ENCODE data around the gene C17orf78.
"Not testable (repeated sequence)": the region's sequence is repeated elsewhere in the genome, so short reads cannot be mapped to it uniquely, and the experiment has no call there.

Gene C17orf78

GRCh38 chr17:37375706-37376105 lies at the start of gene C17orf78:
C17orf78 (plus strand) TSS chr17:37375985; CDS start chr17:37376093, 108 bp downstream.
- no peak for DNase-seq

DNA sequence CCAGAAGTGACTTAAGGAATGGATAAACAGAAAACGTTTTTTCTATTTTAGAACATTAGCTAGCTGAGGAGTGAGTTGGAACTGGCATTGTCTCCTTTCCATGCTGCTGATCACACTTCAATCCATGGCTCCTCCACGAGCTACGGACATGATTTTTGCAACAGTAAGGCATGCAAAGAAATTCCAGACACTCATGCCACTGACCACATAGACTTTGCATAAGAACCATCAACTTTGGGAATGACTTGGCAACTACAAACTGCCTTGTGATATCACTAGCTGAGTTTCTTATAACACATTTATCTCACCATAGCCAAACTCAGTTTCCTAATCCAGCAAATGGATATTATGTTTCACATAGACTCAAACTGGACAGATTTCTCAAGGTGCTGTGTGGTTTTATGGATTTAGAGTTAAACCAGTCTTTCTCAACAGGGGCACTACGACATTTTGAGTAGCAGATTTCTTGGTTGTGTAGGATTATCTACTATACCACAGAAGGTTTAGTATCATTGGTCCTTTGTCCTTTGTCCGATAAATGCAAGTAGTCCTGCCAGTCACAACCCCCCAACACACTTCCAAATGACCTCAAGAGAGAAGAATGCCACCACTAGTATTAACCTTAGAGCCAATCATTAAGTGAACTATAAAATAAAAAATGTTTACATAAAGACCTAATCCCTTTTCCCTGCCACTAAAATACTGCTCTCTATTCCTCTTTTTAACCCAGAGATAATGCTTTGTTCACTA lies 48.3 kb upstream of the C17orf78 start:
- no peak for DNase-seq

DNA sequence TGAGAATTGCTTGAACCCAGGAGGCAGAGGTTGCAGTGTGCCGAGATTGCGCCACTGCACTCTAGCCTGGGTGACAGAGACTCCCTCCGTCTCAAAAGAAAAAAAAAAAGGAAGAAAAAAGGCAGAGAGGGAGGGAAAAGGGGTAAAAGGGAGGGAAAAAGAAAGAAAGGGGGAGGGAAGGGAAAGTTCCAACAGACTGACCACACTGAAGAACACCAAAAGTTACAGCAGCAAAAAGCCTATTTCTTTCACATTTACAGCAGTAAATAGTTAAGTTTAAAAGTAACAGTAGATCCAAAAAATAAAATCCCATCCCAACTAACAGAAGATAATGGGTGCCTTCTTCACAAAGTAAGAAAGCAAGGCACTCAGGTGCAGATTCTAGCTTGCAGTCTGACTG lies 36.9 kb upstream of the C17orf78 start:
- no peak for DNase-seq

GRCh38 chr17:37339321-37339720 lies 36.5 kb upstream of the C17orf78 start:
- no peak for DNase-seq

GRCh38 chr17:37340804-37341203 lies 35.0 kb upstream of the C17orf78 start:
- DNase-seq = no peak

DNA sequence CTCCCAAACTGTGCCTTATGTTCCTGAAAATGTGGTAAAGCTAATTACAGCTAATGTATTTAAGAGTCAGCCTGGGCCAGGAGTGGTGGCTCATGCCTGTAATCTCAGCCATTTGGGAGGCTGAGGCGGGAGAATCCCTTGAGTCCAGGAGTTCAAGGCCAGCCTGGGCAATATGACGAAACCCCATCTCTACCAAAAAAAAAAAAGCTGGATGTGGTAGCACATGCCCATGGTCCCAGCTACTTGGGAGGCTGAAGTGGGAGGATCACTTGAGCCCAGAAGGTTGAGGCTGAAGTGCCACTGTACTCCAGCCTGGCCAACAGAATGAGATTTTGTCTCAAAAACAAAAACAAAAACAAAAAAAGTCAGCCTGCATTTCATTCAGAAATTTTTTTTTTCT lies 33.2 kb upstream of the C17orf78 start:
- DNase-seq = no peak

DNA sequence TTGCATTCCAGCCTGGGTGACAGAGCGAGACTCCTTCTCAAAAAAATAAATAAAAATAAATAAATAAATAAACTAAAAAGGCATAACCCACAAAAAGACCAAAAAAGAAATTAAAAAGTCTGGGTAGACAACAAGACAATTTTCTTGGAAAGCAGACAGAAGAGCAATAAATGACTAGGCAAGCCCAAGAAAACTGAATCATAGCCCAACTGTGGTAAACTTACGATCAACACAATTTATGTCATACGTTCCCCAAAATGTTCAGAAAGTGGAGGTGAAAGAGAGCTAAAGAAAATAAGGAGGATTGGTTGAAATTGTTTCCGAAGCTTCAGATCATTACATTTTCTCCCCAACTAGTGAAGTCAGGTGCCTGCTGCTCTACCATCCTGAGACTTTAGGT lies 31.3 kb upstream of the C17orf78 start:
- DNase-seq = no peak

GRCh38 chr17:37346863-37347402 lies 28.9 kb upstream of the C17orf78 start:
- not testable (repeated sequence) for DNase-seq

- not testable (repeated sequence) for DNase-seq
Observed at GRCh38 chr17:37356796-37357569, 18.8 kb upstream of the C17orf78 start.

DNA sequence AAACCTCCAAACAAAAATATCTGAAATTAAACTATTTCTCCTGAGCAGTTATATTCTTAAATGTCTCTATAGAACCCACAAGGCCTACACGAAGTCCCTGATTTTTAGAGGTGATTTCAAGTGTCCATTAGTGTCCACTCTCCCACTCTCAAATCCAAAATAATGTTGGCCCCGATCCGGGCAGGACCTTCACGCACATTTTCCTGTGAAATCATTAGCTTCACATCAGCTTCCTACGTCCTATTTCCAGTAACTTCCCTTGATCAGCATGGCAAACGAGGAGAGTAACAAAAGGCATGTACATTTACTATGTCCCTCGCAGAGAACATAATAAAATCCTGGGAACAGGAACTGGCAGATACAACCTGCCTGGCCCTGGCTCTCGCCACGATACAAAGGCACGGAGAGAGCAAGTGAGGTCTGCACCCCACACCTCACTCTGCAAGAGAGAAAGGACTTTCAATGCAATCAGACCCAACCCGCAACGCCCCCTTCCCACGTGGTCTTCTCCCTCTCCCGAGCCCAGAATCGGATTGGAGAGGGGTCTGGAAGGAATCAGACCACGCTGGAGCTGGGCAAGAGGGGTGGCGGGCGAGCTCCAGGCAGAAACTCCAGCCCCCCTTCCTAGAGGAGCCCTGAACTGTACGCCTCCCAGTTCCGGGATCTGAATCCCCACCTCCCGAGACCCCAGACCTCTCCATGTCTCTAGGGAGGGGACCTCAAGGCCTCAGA lies 17.5 kb upstream of the C17orf78 start:
- DNase-seq = peak; percentile 7

DNA sequence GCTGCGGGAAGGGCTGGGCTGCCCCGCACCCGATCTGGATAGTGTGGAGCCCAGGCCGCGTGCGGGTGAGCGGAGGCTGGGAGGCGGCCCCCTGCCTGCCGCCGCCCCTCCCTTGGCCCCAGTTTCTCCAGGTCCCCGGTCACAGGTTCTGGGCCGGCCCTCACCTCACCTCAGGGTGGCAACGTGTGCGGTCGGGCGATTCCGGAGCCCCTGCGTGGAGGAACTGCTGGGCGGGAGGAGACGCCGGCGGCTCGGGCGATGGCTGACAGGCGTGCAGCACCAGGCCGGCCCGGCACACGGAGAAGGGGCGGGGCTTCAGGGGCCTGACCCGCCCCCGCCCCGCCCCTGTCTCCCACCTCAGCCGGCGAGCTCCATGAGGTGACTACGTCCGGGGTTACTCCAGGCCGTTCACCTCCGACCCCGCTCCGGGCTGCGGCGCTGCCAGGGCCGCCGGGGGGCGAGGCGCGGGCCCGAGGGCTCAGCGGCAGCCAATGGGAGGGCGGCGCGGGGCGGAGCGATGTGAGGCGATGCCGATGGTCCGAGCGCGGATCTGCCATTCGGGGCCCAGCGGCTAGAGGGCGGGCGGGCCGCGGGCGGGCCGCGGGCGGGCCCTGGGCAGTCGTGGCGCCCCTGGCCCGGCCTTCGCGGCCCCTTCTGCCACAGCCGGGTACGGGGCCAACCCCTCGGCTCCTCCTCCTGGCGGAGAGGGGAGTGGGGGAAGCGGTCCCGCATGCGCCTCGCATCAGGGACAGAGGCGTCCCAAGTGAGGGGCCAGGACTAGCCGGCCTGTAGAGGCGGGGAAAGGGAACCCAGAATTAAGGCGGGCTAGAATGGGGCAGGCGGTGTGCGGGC lies 16.7 kb upstream of the C17orf78 start:
- peak; percentile 32 for DNase-seq

- DNase-seq = no peak
Observed at GRCh38 chr17:37359682-37360188, 16.1 kb upstream of the C17orf78 start.

GRCh38 chr17:37360632-37361031 lies 15.2 kb upstream of the C17orf78 start:
- no peak for DNase-seq

DNA sequence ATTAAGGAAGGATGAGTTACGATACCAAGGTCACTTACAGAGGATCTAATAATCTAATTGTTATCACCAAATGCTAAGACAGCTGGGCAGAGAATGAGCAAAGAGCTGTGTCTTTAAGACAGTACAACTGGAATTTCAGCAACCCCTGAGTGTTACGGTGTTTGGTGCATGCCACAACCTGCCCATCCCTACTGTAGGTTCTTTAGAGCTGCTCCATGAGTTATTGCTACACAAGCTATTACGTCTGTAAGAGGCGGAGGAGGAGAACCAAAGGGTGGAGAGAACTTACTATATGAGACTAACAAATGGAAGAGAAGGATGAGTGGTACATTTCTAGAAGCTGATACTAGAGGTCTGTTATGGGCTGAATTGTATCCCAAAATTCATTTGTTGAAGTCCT lies 14.2 kb upstream of the C17orf78 start:
- DNase-seq = no peak

DNA sequence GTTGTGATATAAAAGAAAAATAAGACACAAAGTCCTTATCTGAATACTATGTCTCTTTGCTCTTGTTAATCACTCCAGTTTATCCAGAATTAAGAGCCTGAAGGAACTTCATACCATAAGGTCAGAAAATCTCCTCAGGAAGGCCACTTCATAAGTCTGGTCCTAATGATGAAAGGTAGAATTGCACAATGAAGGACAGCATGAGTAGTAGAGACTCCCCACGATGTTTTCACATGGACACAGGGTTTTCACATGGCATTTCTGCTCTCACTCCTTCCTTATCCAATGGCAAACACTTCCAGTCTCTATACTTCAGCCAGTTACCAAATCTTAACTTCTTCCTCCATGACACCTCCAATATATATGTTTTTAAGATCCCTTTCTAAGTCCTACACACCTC lies 10.2 kb upstream of the C17orf78 start:
- no peak for DNase-seq

DNA sequence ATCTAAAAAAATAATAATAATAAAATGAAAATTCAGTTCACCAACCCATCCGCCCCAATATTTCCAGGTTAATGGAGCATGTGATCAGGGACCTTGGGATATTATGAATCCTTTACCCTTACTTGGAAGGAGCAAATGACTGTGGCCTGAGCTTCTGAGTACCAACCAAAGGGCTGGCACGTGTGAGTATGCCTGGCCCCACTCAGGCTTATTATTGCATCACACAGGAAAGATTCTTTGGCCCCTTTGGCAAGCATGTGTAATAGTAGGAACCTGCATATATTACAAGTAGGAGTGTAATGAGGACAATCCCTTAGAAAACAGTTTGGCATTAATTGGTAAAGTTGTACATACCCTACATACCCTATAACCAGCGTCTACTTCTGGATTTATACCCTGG lies 7.2 kb upstream of the C17orf78 start:
- no peak for DNase-seq

- DNase-seq = peak; percentile 17
Observed at GRCh38 chr17:37373530-37374159, 2.1 kb upstream of the C17orf78 start.

DNA sequence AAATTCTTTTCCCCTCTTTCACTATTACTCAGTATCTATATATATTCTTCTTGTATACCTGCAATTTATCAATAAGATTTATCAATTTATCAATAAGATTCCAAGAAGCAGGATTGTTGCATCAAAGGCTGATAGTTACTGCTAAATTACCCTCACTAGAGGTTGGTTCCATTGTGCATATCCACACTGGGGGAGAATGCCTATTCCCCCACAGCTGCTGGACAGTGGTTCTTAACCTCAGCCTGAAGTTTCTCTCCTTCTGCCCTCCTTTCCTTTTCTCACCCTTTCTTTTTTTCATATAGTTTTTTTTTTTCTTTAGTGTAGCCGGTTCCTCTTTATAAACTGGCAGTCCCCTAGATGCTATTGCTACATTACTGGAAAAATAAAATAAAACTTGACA lies 6.3 kb downstream of the C17orf78 start:
- no peak for DNase-seq

- DNase-seq = no peak
Observed at GRCh38 chr17:37384560-37385149, 8.9 kb downstream of the C17orf78 start.

DNA sequence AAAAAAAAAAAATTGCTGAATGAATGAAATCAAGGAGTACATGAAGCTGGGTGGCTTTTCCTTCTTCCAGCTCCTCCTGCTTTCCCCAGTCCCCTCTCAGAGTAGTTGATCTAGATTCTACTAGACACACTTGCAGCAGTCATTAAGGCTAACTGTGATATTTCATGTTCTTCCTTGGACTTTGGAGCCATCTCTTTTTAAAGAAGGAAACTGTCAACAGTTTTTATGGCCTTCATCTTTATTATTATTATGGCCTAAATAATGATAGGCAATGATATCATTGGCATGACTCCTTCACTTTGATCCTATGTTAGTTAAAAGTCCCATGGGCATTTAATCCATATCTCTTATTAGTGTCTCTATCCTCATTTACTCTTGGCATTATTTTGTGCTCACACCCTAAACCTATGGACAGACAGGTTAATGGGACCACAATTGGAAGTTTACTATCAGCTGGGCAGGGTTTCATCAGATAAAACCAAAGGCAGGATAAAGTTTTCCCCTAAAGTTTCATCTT lies 9.7 kb downstream of the C17orf78 start:
- no peak for DNase-seq

DNA sequence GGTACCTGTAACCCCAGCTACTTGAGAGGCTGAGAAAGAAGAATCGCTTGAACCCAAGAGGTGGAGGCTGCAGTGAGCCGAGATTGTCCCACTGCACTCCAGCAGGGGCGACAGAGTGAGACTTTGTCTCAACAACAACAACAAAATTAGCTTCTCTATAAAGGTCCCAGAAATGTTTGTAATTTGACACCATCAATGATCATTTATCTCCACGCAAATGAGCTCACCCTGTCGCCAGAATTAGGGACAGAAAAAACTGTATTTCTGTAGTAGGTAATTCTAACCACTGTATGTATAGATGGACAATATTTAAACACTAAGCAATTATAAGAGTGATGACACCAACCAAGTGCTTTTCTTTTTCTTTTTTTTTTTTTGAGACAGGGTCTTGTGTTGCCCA lies 10.7 kb downstream of the C17orf78 start:
- DNase-seq = no peak

Measured in NCI-H1417 treated with DMSO at 0.1 percent for 48 hours (cell line).